Caco-2 (cell line): ENCODE data around the gene CALD1. TPM values are rescaled to one million over a fixed set of nuclear protein-coding genes. Genes with fewer than 3 reads are reported as not detected.

Source experiments
- BruUV-seq: library from RNA; stranded (reverse); fragments of 400-500 nt; replicated peaks from 2 replicates; lab custom pipeline; 2021; lab: Mats Ljungman, UMichigan
- CTCF ChIA-PET: fragments of 300-600 bp; sonication (Branson Sonifier 250); formaldehyde crosslinking; loops from one replicate; lab custom pipeline; 2022; ENCODE audit warnings: antibody characterized with exemption; lab: Charles Lee
- POLR2A ChIA-PET: fragments of 300-600 bp; sonication (Branson Sonifier 250); formaldehyde crosslinking; loops from one replicate; lab custom pipeline; 2022; ENCODE audit warnings: antibody characterized with exemption; lab: Charles Lee
- DNase-seq, 2 experiments: peaks; one replicate each; pipeline versions ENCODE4 v3.0.0 to v3.0.0-alpha.2; 2020 to 2022
- H3K27me3 ChIP-seq: replicated peaks from 2 replicates; pipeline ENCODE4 v1.6.0; 2011; ENCODE audit warnings: low read length; ENCODE audit not compliant: control insufficient read depth, insufficient read depth
- H3K36me3 ChIP-seq: 2 replicates; pipeline ENCODE4 v1.5.1; 2011; ENCODE audit warnings: low read length; ENCODE audit not compliant: control insufficient read depth, insufficient read depth
- H3K4me1 ChIP-seq: fragments of 250-450 bp; sonication (Bioruptor Pico); 2 replicates; pipeline ENCODE4 v1.5.1; 2020; ENCODE audit warnings: mild to moderate bottlenecking
- H3K4me3 ChIP-seq: 2 replicates; pipeline ENCODE4 v1.5.1; 2011; ENCODE audit warnings: low read depth, mild to moderate bottlenecking, control low read depth, low read length
- H3K9me3 ChIP-seq: fragments of 250-450 bp; sonication (Bioruptor Pico); 2 replicates; pipeline ENCODE4 v1.5.1; 2020; ENCODE audit warnings: mild to moderate bottlenecking, moderate library complexity
- H3K27ac Mint-ChIP-seq: one replicate; pipeline ENCODE4 v1.8.0; 2022; ENCODE audit warnings: mixed read lengths; ENCODE audit not compliant: unreplicated experiment
- H3K27me3 Mint-ChIP-seq: one replicate; pipeline ENCODE4 v1.8.0; 2022; ENCODE audit warnings: mixed read lengths; ENCODE audit not compliant: insufficient read depth, unreplicated experiment
- H3K36me3 Mint-ChIP-seq: one replicate; pipeline ENCODE4 v1.8.0; 2022; ENCODE audit warnings: mild to moderate bottlenecking, mixed read lengths; ENCODE audit not compliant: insufficient read depth, unreplicated experiment
- H3K4me1 Mint-ChIP-seq: one replicate; pipeline ENCODE4 v1.8.0; 2022; ENCODE audit warnings: low read depth, mixed read lengths; ENCODE audit not compliant: unreplicated experiment
- H3K4me3 Mint-ChIP-seq: one replicate; pipeline ENCODE4 v1.8.0; 2022; ENCODE audit warnings: mild to moderate bottlenecking, moderate library complexity, mixed read lengths; ENCODE audit not compliant: unreplicated experiment
- H3K9me3 Mint-ChIP-seq: one replicate; pipeline ENCODE4 v1.8.0; 2022; ENCODE audit warnings: mixed read lengths; ENCODE audit not compliant: unreplicated experiment
- intact Hi-C: fragments of 100-400 bp; cut with micrococcal nuclease; formaldehyde crosslinking; loops from one replicate; pipeline ENCODE4 v1.10.0; 2022; ENCODE audit not compliant: unreplicated experiment
- total RNA-seq: library from RNA; stranded (reverse); gene quantifications from 2 replicates; pipeline ENCODE4 v1.2.3, GENCODE V29; 2022
- TF ChIP-seq, protein P1 (sequence below), 2 experiments: fragments of 200-600 bp in 1 of 2; IDR thresholded peaks; 1 replicate in 1 of 2; 2 replicates in 1 of 2; pipeline versions ENCODE4 v1.5.1 to v1.8.0; 2011 to 2022; ENCODE audit warnings: antibody characterized with exemption in 1 of 2, control low read depth in 1 of 2, inconsistent platforms in 1 of 2, low read depth in 1 of 2, low read length in 1 of 2, mild to moderate bottlenecking in 1 of 2, moderate library complexity in 1 of 2; ENCODE audit not compliant: insufficient read depth in 1 of 2, severe bottlenecking in 1 of 2, unreplicated experiment in 1 of 2

CALD1 gene
- total RNA-seq, 1 experiment from 2014 or later, result 155 TPM

DNA sequence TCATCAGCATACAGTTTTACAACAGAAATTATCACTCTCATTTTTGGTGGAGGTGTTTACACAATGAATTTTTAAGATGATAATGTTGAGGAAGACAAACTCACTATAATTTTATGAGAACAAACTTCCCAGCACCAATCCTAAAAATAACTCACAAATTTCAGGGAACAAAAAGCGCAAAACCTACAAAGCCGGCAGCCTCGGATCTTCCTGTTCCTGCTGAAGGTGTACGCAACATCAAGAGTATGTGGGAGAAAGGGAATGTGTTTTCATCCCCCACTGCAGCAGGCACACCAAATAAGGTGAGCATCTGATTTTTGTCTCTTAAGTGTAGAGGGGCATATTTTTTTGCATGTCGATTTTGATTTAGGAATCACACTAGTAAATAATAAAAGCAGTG lies 180.4 kb downstream of the CALD1 start:
- Mint-ChIP-seq H3K36me3 (peaks cover 98% of the 10 kb centered on the region), H3K9me3 (no peaks in the 10 kb centered on the region), H3K4me3 (no peak overlapping the region), H3K4me1 (no peaks in the 10 kb centered on the region), H3K27me3 (no peaks in the 10 kb centered on the region), H3K27ac (no peak overlapping the region)
- CTCF ChIA-PET, result no interaction called here
- BruUV-seq, result no TSS peak
- TF ChIP-seq, protein P1, sequence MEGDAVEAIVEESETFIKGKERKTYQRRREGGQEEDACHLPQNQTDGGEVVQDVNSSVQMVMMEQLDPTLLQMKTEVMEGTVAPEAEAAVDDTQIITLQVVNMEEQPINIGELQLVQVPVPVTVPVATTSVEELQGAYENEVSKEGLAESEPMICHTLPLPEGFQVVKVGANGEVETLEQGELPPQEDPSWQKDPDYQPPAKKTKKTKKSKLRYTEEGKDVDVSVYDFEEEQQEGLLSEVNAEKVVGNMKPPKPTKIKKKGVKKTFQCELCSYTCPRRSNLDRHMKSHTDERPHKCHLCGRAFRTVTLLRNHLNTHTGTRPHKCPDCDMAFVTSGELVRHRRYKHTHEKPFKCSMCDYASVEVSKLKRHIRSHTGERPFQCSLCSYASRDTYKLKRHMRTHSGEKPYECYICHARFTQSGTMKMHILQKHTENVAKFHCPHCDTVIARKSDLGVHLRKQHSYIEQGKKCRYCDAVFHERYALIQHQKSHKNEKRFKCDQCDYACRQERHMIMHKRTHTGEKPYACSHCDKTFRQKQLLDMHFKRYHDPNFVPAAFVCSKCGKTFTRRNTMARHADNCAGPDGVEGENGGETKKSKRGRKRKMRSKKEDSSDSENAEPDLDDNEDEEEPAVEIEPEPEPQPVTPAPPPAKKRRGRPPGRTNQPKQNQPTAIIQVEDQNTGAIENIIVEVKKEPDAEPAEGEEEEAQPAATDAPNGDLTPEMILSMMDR (IDR thresholded peaks at IDR 0.05; ENCODE audit: insufficient read depth in 1 of 2, low read depth in 1 of 2, low read length in 1 of 2, severe bottlenecking in 1 of 2, unreplicated experiment in 1 of 2), result no peak
- peaks cover 2% of the 10 kb centered on the region; the same call in 1 of the 2 replicates for H3K36me3 ChIP-seq
- H3K4me1 ChIP-seq, result no peaks in the 10 kb centered on the region
- POLR2A ChIA-PET, result no interaction called here
- intact Hi-C loops, result no loop called here
- no peaks in the 10 kb centered on the region for H3K9me3 ChIP-seq
- no peak overlapping the region for H3K4me3 ChIP-seq
- DNase-seq, result no peak
- H3K27me3 ChIP-seq, result no peaks in the 10 kb centered on the region

DNA sequence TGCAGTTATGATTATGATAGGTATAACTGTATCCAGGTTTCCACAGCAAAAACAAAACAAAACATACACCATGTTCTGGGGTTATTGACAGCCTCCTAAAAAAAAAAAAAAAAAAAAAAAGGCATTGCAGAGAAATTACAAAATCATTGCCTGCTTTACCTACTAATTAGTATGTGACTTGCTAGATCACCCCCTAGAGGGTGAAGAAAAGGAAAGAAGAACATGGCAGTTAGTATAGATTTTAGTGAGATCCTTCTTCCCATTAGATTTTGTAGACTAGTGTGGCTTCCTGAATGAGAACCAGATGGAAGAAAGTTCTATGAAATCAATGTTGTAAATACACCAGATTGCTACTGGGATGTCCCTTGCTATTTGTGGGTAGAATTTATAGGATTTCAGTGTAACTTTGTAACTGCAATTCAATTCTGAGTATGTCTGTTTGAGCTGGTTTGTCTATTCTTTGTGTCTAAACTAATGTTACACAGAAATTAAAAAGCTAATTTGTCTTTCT lies 182.9 kb downstream of the CALD1 start:
- no TSS peak for BruUV-seq
- intact Hi-C loops, result no loop called here
- peaks cover 8% of the 10 kb centered on the region for H3K4me1 Mint-ChIP-seq
- no peaks in the 10 kb centered on the region for H3K27me3 ChIP-seq
- no peak overlapping the region for H3K4me3 ChIP-seq
- H3K4me1 ChIP-seq, result no peaks in the 10 kb centered on the region; the same call in 1 of the 2 replicates
- H3K9me3 Mint-ChIP-seq, result no peaks in the 10 kb centered on the region
- peaks cover 5% of the 10 kb centered on the region for H3K36me3 ChIP-seq
- DNase-seq, result no peak
- no peaks in the 10 kb centered on the region for H3K27me3 Mint-ChIP-seq
- no peak overlapping the region for H3K4me3 Mint-ChIP-seq
- no peaks in the 10 kb centered on the region for H3K9me3 ChIP-seq
- H3K27ac Mint-ChIP-seq, result no peak overlapping the region
- ChIA-PET CTCF (no interaction called here), POLR2A (no interaction called here)
- TF ChIP-seq, protein P1 (IDR thresholded peaks at IDR 0.05; ENCODE audit: insufficient read depth in 1 of 2, low read depth in 1 of 2, low read length in 1 of 2, severe bottlenecking in 1 of 2, unreplicated experiment in 1 of 2), result no peak
- H3K36me3 Mint-ChIP-seq, result peaks cover 95% of the 10 kb centered on the region

DNA sequence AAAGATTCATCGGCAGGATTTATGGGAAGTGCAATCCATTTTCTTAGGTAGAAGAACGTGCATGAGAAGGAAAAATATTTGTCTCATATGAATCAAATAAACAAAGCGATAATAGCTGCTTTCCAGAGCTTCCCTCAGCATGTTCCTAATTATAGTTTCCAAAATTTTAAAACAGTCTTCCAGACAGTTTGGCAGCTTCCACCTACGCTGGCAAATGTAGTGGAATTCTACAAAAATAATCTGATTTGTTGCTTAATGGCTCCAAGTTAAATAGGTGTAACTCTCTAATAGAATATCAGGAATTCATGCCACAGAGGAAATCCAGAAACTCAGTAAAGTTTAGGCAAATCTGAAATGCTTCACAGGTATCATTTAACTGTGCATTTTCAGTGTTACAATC lies 183.6 kb downstream of the CALD1 start:
- Mint-ChIP-seq H3K27me3 (no peaks in the 10 kb centered on the region), H3K4me3 (no peak overlapping the region), H3K36me3 (peaks cover 95% of the 10 kb centered on the region), H3K9me3 (no peaks in the 10 kb centered on the region), H3K27ac (no peak overlapping the region), H3K4me1 (peaks cover 8% of the 10 kb centered on the region)
- CTCF ChIA-PET, result no interaction called here
- H3K9me3 ChIP-seq, result no peaks in the 10 kb centered on the region
- H3K36me3 ChIP-seq, result peaks cover 5% of the 10 kb centered on the region
- intact Hi-C loops, result no loop called here
- no TSS peak for BruUV-seq
- TF ChIP-seq, protein P1 (IDR thresholded peaks at IDR 0.05; ENCODE audit: insufficient read depth in 1 of 2, low read depth in 1 of 2, low read length in 1 of 2, severe bottlenecking in 1 of 2, unreplicated experiment in 1 of 2), result no peak
- no peaks in the 10 kb centered on the region; the same call in 1 of the 2 replicates for H3K4me1 ChIP-seq
- DNase-seq, result no peak
- H3K4me3 ChIP-seq, result no peak overlapping the region
- no peaks in the 10 kb centered on the region for H3K27me3 ChIP-seq
- POLR2A ChIA-PET, result no interaction called here
